ENCODE data around the gene PRPSAP1.

PRPSAP1 gene

DNA sequence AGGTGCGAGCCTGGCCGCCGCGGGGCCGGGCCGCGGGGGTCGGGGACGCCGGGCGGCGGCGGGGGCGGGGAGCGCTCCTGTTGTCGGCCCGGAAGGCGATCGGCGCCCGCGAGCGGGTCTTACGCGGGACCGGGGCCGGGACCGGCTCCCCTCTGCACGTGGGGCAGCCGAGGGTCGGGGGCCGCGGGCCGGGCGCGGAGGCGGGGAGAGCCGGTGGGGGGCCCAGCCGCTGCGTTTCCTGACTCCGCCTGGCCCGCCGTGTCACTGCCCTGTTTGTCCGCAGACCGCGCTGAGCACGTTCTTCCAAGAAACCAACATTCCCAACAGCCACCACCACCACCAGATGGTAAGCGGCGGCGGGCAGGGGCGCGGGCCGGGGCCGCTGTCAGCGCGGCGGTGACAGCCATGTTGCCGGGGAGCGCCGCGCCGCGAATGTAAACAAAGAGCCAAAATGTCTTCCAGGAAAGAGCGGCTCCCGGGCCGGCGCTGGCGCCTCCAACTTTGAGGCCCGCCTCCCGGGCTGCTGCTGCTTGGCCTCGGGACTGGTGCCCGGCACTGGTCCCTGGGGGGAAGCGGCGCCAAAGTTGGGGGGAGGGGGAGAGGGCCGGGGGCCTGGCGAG is 88.0 kb downstream of the PRPSAP1 start:
- DNase-seq: peak in 4 of 5 experiments; percentile 39 to 68 (median 56)

DNA sequence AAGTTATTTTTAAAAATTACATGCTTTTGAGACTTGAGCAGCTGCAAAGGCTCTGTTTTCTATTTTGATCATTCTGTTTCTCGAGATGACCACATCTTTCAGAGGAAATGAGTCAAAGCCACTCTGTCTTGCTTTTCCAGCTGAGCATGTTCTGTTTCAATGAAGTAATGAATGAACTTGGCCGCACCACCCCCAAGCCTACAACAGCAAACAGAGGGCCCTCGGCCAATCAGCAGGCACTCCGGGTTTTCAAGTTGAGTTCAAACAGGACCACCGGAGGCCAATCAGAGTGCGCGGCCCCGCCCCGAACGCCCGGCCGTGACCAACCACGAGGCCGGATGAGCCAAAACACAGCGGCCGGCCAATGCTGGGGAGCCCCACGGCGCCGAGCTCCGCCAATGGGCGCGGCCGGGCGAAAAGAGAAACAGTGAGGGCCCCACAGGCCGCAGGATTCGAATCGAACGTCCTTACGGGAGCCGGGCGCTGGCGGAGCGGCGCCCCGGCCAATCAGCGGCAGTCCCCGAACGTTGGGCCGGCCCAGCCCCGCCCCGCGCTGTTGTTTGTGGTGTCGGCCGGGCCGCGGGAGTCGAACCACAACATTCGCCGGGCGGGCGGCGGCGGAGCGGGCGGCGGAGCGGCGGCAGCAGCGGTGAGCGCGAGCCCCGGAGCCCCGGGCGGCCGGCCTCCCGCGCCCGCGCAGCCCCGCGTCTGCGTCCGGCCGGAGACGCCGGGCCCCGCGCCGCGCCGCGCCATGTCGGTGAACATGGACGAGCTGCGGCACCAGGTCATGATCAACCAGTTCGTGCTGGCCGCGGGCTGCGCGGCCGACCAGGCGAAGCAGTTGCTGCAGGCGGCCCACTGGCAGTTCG is 88.7 kb downstream of the PRPSAP1 start, which contains the start of gene UBALD2:
Gene UBALD2, plus strand, starts transcription at position 594 of the 869 bp plus-strand sequence. Its CDS starts 158 bp downstream, at position 752.
- DNase-seq: peak; percentile 92 to 100 (median 99)

DNA sequence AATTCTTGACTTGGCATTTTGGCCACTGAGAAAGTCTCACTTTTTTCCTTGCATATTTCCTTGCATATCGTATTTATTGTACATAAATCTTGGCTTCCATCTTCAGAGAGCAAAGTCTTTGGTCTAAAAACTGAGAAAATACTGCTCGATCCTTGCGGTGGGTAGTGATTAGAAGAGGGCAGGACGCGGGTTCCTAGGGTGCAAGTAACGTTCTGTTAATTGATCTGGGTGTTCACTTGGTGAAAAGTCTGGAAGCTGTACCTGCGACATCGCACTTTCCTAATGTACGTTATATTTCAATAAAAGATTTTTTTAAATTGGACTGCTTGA is 89.3 kb downstream of the PRPSAP1 start:
- DNase-seq: peak in 1 of 5 experiments; percentile 88

DNA sequence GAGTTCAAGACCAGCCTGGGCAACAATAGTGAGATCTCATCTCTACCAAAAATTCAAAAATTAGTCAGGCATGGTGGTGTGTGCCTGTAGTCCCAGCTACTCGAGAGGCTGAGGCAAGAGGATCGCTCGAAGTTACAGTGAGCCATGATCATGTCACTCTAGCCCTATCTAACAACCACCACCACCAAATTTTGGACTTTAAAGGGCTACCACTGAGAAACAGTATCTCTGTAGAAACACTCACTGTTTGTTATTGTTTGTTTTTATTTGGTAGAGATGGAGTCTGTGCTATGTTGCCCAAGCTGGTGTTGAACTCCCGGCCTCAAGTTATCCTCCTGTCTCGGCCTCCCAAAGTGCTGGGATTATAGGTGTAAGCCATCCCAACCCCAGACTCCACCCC is 89.8 kb downstream of the PRPSAP1 start:
- no peak for DNase-seq

DNA sequence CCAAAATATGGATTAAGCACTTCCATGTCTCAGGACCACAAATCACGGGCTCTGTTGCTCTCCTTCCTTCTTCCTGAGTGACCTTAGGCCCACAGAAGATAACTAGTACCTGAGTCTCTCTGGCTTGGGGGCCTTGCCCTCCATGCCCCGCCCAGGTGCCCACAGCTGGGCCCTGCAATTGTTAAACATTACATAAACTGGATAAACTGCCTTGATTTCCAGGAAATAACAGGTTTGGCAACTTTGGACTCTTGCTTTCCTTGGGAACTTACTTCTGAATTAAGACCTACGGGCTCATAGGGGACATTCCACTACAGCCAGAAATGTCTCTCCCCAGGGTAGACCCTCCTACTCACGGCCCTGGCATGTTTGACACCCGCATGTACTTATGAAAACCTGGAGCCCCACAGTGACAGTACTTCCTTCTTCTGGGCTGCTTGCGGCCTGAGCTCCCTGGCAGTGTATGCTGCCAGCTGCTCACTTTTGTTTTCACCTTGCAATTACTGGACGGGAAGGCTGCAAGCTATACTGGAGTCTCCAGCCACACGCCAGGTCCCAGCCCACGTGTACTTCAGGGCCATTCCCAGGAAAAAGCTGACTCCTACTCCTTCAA is 90.9 kb downstream of the PRPSAP1 start:
- peak in 1 of 5 experiments; percentile 40 for DNase-seq

DNA sequence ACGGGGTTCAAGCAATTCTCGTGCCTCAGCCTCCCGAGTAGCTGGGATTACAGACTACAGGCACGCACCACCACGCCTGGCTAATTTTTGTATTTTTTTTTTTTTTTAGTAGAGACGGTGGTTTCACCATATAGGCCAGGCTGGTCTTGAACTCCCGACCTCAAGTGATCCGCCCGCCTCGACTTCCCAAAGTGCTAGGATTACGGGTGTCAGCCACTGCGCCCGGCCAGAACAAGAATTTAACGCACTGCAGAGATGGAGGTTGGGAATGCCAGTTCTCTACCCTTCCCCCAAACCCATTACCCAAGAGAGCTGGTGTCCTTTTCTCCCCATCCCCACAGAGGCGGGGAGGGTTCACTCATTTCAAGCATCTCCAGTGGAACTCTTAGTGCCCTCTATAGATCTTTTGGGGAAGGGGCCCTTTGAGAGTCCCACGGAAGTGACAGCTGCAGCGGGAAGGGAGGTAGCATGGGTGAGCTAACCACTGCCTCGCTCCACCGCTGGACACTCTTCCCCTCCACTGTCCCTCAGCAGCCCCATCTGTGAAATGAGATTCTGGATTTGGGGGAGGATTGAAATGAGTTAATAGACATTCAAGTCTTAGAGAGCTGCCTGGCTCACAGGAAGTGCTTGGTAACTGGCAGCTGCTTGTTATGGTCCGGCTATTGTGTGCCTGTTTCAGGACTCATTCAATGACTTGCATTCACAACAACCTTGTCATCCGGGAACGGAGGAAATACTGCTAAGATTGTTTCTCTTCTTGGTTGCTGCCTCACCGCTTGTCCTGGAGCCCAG is 92.1 kb downstream of the PRPSAP1 start:
- DNase-seq: peak in 1 of 5 experiments; percentile 63

DNA sequence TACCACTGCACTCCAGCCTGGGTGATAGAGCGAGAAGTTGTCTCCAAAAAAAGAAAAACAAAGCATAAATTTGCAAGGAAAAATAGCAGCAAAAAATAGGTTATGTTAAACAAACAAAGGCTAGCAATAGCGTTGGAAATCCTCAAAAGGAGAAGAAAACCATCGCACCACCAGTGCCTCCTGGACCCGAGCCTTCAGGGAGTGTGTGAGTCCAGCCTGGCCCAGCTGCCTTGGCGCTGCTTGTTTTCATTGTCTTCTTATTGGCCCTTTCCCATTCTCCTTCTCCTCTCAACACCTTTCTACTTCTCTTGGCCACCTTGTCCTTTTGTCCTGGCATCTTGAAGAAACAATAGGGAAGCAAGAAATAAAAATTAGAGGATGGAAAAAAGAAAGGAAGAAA is 93.0 kb downstream of the PRPSAP1 start:
- DNase-seq: no peak

DNA sequence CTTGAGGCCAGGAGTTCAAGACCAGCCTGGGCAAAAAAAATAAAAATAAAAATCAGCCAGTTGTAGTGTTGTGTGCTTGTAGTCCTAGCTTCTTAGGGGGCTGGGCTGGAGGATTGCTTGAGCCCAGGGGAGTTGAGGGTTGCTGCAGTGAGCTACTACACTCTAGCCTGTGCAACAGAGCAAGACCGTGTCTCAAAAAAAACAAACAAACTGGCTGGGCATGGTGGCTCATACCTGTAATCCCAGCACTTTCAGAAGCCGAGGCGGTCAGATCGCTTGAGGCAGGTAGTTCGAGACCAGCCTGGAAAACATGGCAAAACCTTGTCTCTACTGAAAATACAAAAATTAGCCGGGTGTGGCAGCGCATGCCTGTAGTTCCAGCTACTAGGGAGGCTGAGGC is 93.5 kb downstream of the PRPSAP1 start:
- no peak for DNase-seq

Data from T-helper 2 cell (primary cell).